Stimulated activated effector memory CD8-positive, alpha-beta T cell treated with anti-CD3 and anti-CD28 coated beads, Interleukin-12 subunit alpha, Interleukin-12 subunit beta, amount 100 ng/mL, for 72 hours (primary cell): ENCODE data around the gene FN3K.
"Not testable (repeated sequence)": the region's sequence is repeated elsewhere in the genome, so short reads cannot be mapped to it uniquely, and the experiment has no call there.

Source experiments
- ATAC-seq: fragments of 150-1000 bp; cut with Tn5 transposase; 2 replicates; pipeline ENCODE4 v1.10.0; 2021
- DNase-seq, 2 donors: peaks; one replicate each; pipeline ENCODE4 v3.0.0; 2021 to 2022; ENCODE audit warnings: low spot score in 2 of 2
- H3K27ac Mint-ChIP-seq: one replicate; pipeline ENCODE4 v1.8.0; 2022; ENCODE audit warnings: mild to moderate bottlenecking, mixed read lengths
- H3K36me3 Mint-ChIP-seq: one replicate; pipeline ENCODE4 v1.8.0; 2022; ENCODE audit warnings: mild to moderate bottlenecking, mixed read lengths
- H3K4me1 Mint-ChIP-seq: one replicate; pipeline ENCODE4 v1.8.0; 2022; ENCODE audit warnings: mixed read lengths
- H3K4me3 Mint-ChIP-seq: one replicate; pipeline ENCODE4 v1.8.0; 2022; ENCODE audit warnings: mild to moderate bottlenecking, mixed read lengths
- H3K9me3 Mint-ChIP-seq: one replicate; pipeline ENCODE4 v1.8.0; 2022; ENCODE audit warnings: mixed read lengths

FN3K gene

DNA sequence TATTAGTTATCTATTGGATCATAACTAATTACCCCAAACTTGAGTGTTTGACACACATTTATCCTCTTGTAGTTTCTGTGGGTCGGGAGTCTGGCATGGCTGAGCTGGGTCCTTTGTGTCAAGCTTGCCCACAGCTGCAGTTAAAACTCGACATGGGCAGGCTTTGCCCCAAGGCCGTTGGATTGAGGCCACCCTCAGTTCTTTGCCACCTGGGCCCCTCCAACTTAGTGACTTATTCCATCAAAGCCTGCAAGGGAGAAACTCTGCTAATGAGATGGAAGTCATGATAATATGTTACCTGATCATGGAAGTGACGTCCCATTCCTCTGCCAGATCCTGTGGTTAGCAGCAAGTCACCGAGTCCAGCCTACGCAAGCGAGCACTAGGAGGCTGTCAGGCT is 33.6 kb downstream of the FN3K start:
- Mint-ChIP-seq H3K4me1 (peaks cover 13% of the 10 kb centered on the region), H3K9me3 (no peaks in the 10 kb centered on the region), H3K4me3 (no peak overlapping the region), H3K36me3 (peaks cover 80% of the 10 kb centered on the region), H3K27ac (no peak overlapping the region)
- no peak for DNase-seq
- ATAC-seq = no peak

GRCh38 chr17:82772026-82772425 is 36.6 kb downstream of the FN3K start:
- Mint-ChIP-seq H3K27ac (no peak overlapping the region), H3K4me3 (no peak overlapping the region), H3K4me1 (peaks cover 24% of the 10 kb centered on the region), H3K9me3 (no peaks in the 10 kb centered on the region), H3K36me3 (peaks cover 58% of the 10 kb centered on the region)
- DNase-seq (no peak), ATAC-seq (no peak)

DNA sequence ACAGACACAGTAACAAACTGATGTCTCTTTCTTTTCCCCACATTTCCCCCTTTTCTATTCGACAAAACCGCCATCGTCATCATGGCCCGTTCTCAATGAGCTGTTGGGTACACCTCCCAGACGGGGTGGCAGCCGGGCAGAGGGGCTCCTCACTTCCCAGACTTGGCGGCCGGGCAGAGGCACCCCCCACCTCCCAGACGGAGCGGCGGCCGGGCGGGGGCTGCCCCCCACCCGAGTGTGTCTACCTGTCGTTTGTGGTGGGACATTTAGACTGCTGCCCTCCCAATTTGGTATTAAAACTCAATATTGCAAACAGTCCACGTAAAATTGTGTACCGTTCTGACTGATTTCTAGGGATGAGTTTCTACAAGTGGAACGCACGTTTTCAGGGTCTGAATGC is 39.0 kb downstream of the FN3K start:
- H3K27ac Mint-ChIP-seq, H3K9me3 Mint-ChIP-seq, DNase-seq, ATAC-seq: not testable (repeated sequence)
- H3K4me1 Mint-ChIP-seq = peaks cover 29% of the 10 kb centered on the region
- H3K4me3 Mint-ChIP-seq = peak overlapping the region; percentile 40
- peaks cover 34% of the 10 kb centered on the region for H3K36me3 Mint-ChIP-seq

DNA sequence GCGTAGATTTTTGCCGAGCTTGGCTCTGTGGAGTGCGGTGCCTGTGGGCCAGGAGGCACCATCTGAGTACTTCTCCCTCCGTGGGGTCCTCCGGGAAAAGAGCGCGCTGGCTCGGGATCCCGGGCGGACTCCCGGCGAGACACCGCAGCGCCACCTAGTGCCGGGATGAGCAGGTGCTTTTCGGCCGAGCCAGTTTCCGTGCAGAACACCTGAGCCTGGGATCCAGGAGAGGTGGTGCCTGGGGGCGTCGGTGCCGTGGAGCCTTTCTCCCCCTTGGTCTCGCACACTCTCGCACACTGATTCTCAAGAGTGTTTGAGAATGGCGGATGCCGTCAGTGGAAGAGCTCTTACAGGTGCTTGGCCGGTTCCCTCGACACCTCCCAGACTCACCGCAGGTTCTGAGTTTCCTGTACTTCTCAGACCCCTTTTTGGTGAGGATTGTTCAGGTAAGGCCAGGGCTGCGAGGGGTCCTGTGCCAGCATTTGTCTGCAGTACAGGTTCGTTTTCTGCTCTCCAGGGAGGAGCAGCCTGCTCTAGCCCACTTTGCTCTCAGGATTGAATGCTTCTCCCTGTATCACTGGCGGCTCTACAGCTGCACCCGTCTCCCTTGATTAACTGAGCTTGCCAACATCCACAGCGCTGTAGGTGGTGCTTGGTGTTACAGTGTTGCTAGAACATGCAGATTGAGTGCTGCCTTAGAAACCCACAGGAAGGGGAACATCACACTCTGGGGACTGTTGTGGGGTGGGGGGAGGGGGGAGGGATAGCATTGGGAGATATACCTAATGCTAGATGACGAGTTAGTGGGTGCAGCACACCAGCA is 39.8 kb downstream of the FN3K start:
- Mint-ChIP-seq H3K9me3 (no peaks in the 10 kb centered on the region), H3K4me3 (peak overlapping the region; percentile 40), H3K36me3 (peaks cover 26% of the 10 kb centered on the region), H3K4me1 (peaks cover 29% of the 10 kb centered on the region), H3K27ac (peak overlapping the region; percentile 58)
- DNase-seq (peak; percentile 35 to 65), ATAC-seq (peak; percentile 68)

- peak overlapping the region; percentile 68 for H3K27ac Mint-ChIP-seq
- H3K4me3 Mint-ChIP-seq = peak overlapping the region; percentile 40
- peak in 1 of 2 donors; percentile 58 for DNase-seq
- no peaks in the 10 kb centered on the region for H3K9me3 Mint-ChIP-seq
- H3K36me3 Mint-ChIP-seq = peaks cover 14% of the 10 kb centered on the region
- H3K4me1 Mint-ChIP-seq = peaks cover 29% of the 10 kb centered on the region
- ATAC-seq = peak; percentile 83
Measured at GRCh38 chr17:82776454-82776853, 41.0 kb downstream of the FN3K start.

DNA sequence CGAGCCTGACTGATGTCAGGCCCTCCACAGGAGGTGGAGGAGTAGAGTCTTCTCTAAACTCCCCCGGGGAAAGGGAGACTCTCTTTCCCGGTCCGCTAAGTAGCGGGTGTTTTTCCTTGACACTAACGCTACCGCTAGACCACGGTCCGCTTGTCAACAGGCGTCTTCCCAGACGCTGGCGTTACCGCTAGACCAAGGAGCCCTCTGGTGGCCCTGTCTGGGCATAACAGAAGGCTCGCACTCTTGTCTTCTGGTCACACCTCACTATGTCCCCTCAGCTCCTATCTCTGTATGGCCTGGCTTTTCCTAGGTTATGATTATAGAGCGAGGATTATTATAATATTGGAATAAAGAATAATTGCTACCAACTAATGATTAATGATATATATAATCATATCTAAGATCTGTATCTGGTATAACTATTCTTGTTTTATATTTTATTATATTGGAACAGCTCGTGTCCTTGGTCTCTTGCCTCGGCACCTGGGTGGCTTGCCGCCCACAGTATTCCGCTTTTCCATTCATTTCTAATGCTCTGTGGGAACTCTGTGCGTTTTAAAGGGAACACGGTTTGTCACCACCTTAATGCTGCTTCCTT is 42.5 kb downstream of the FN3K start:
- H3K4me3 Mint-ChIP-seq, H3K27ac Mint-ChIP-seq, ATAC-seq, DNase-seq, H3K36me3 Mint-ChIP-seq, H3K9me3 Mint-ChIP-seq: not testable (repeated sequence)
- H3K4me1 Mint-ChIP-seq = peaks cover 25% of the 10 kb centered on the region

DNA sequence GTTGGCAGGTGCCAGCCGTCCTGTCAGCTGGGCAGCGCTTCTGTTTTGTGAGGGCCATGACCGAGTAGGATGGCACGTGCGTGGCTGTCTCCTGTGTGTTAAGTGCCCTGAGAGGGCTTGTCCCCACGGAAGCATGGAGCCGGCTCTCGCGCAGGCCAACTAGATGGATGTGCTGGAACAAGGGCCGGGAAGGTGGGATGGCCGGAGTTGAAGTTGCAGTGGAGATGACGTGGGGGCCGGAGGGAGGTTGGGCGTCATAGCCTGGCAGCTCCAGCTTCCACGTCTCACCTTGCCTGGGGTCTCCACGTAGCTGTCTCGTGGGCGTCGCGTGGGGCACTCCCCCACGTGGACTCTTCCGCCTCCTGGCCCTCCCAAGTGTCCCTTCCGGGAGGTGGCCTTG is 44.1 kb downstream of the FN3K start:
- peaks cover 28% of the 10 kb centered on the region for H3K4me1 Mint-ChIP-seq
- H3K9me3 Mint-ChIP-seq = no peaks in the 10 kb centered on the region
- no peak for DNase-seq
- H3K4me3 Mint-ChIP-seq = no peak overlapping the region
- no peak overlapping the region for H3K27ac Mint-ChIP-seq
- ATAC-seq = no peak
- peaks cover 16% of the 10 kb centered on the region for H3K36me3 Mint-ChIP-seq

- H3K4me3 Mint-ChIP-seq = no peak overlapping the region
- no peaks in the 10 kb centered on the region for H3K9me3 Mint-ChIP-seq
- no peak overlapping the region for H3K27ac Mint-ChIP-seq
- DNase-seq = no peak
- peaks cover 21% of the 10 kb centered on the region for H3K4me1 Mint-ChIP-seq
- ATAC-seq = no peak
- peaks cover 16% of the 10 kb centered on the region for H3K36me3 Mint-ChIP-seq
Measured at GRCh38 chr17:82780195-82780594, 44.8 kb downstream of the FN3K start.

DNA sequence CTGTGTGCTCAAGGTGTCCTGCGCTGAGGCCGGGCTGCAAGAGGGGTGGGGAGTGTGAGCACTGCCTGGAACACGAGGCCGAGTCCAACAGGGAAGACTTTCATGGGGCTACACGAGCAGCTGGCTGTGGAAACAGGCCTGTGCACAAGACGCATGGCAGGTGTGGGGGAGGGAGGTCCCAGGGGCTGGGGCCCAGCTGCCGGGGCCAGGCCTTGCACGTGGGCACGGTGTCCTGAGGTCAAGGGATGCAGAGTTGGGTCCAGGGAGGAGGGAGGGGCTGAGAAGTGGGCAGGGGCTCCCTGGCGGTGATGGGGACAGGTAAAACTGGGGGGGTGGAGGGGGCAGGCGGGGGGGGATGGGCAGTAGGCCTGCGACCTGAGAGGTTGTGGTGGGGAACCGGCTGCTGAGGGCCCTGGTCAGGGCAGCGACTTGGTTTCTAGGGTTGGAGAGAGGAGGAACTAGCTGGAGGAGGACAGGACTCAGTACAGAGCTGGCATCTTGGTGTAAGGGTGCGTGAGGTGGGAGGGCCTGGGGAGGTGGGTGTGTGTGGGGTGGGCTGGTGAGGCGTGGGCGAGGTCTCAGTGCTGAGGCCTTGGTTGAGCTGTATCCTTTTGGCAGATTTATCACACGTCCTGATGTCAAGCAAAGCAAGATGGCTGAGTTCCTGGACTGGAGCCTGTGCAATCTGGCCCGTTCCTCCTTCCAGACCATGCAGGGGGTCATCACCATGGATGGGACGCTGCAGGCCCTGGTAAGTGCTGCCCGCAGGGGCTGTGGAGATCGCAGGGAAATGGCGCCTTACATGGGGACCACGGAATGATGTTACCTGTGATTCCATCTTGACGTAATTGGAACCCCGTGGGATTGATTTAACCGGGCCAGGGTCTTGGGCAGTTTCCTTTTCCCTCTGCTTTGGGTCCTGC is 45.8 kb downstream of the FN3K start:
- peak; percentile 9 for ATAC-seq
- H3K4me3 Mint-ChIP-seq = peak overlapping the region; percentile 57

GRCh38 chr17:82781894-82782274 is 46.5 kb downstream of the FN3K start:
- peak; percentile 88 to 90 for DNase-seq
- Mint-ChIP-seq H3K36me3 (peaks cover 16% of the 10 kb centered on the region), H3K27ac (peak overlapping the region; percentile 14), H3K4me3 (peak overlapping the region; percentile 57), H3K4me1 (peaks cover 15% of the 10 kb centered on the region), H3K9me3 (no peaks in the 10 kb centered on the region)
- ATAC-seq = peak; percentile 99

More for the DNA sequence above, 45.8 kb downstream of the FN3K start:
- Mint-ChIP-seq H3K4me1 (peaks cover 16% of the 10 kb centered on the region), H3K36me3 (peaks cover 16% of the 10 kb centered on the region), H3K27ac (peak overlapping the region; percentile 14), H3K9me3 (no peaks in the 10 kb centered on the region)
- no peak for DNase-seq

- H3K4me1 Mint-ChIP-seq = peaks cover 8% of the 10 kb centered on the region
- DNase-seq (no peak), ATAC-seq (no peak)
- peaks cover 16% of the 10 kb centered on the region for H3K36me3 Mint-ChIP-seq
- peak overlapping the region; percentile 88 for H3K27ac Mint-ChIP-seq
- H3K4me3 Mint-ChIP-seq = peak overlapping the region; percentile 57
- no peaks in the 10 kb centered on the region for H3K9me3 Mint-ChIP-seq
Measured at GRCh38 chr17:82782657-82783207, 47.3 kb downstream of the FN3K start.

- H3K4me3 Mint-ChIP-seq = no peak overlapping the region
- no peaks in the 10 kb centered on the region for H3K9me3 Mint-ChIP-seq
- ATAC-seq (no peak), DNase-seq (no peak)
- H3K27ac Mint-ChIP-seq = peak overlapping the region; percentile 88
- H3K4me1 Mint-ChIP-seq = peaks cover 8% of the 10 kb centered on the region
- H3K36me3 Mint-ChIP-seq = peaks cover 16% of the 10 kb centered on the region
Measured at GRCh38 chr17:82783498-82783897, 48.1 kb downstream of the FN3K start.

DNA sequence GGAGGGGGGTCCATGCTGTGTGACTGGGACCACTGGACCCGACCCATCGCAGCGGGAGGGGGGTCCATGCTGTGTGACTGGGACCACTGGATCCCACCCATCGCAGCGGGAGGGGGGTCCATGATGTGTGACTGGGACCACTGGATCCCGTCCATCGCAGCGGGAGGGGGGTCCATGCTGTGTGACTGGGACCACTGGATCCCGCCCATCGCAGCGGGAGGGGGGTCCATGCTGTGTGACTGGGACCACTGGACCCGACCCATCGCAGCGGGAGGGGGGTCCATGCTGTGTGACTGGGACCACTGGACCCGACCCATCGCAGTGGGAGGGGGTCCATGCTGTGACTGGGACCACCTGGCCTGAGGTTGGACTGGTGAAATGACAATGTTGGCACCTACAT is 50.2 kb downstream of the FN3K start:
- Mint-ChIP-seq H3K4me1 (peaks cover 16% of the 10 kb centered on the region), H3K36me3 (peaks cover 16% of the 10 kb centered on the region)
- DNase-seq, H3K9me3 Mint-ChIP-seq, ATAC-seq, H3K4me3 Mint-ChIP-seq, H3K27ac Mint-ChIP-seq: not testable (repeated sequence)

DNA sequence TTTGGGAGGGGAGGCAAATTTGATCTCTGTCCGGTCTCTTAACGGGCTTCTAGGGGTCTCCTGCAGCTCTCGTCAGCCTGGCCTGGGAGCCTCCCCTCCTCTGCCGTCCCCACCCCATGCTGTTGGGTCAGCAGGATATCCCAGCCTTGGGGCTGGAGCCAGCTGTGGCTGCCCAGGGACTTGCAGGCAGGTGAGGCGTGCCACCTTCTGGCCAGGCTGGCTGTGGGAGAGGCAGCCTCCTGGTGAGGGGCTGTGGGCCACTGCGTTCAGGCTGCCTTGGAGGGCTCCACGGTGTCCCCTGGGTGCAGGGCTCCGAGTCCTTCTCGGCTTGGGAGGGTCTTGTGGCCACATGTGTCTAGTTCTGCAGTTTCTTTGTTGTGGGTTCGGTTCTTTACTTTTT is 51.0 kb downstream of the FN3K start:
- ATAC-seq (no peak), DNase-seq (no peak)
- Mint-ChIP-seq H3K4me3 (no peak overlapping the region), H3K27ac (peak overlapping the region; percentile 64), H3K4me1 (peaks cover 22% of the 10 kb centered on the region), H3K9me3 (no peaks in the 10 kb centered on the region), H3K36me3 (peaks cover 16% of the 10 kb centered on the region)
